ENCODE results near the gene DGKG. TPM values are rescaled to one million over a fixed set of nuclear protein-coding genes. Genes with fewer than 3 reads are reported as not detected.

The DGKG gene
- total RNA-seq, 3 donors from 2014 or later (not counting 1 experiment from before 2014, with no cell fraction given) = 0.25 to 1.6 (median 0.63) TPM

DNA sequence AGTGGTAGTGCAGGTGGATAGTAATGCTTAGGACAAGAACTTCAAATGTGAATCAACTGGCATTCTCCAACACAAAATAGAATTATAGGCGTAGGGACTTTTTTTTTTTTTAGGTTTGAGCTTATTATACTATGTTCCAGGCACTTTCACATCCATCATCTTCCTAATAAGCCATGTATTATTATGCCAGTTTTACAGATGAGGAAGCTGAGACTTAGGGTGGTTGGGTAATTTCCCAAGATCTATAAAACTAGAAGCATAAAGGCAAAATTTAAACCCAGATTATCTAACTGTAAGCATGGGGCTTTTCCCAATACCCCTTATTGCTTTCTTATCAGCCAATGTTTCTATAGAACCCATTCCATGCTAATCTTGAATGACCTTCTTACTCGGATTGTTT, 178.0 kb downstream of the DGKG start:
- H3K27me3 ChIP-seq (ENCODE audit: control insufficient read depth, insufficient read depth, low read length) = no peaks in the 10 kb centered on the region
- 88% methylated on average over 1 of the region's 2 CpGs for WGBS (ENCODE audit: insufficient coverage)
- no peaks in the 10 kb centered on the region for H3K36me3 ChIP-seq (ENCODE audit: control insufficient read depth, insufficient read depth, low read length)
- intact Hi-C loops (cut with micrococcal nuclease) = loop anchor here (2.0 kb wide), 1 partner anchor 75 kb away; the partner anchor contains the start of gene ETV5
- no peaks in the 10 kb centered on the region for H3K27me3 Mint-ChIP-seq (ENCODE audit: low read depth in 2 of 2)
- H3K4me3 ChIP-seq (ENCODE audit: low read length) = no peak overlapping the region
- peaks cover 34 to 48% of the 10 kb centered on the region in 2 donors for H3K4me1 Mint-ChIP-seq
- H3K36me3 Mint-ChIP-seq = no peaks in the 10 kb centered on the region
- DNase-seq = no peak
- no peak for TF ChIP-seq CTCF (IDR thresholded peaks at IDR 0.05)
- no peak for ATAC-seq
- no peak overlapping the region for H3K4me3 Mint-ChIP-seq
- no peaks in the 10 kb centered on the region for H3K9me3 ChIP-seq (ENCODE audit: control insufficient read depth, insufficient read depth, low read length)
- H3K9me3 Mint-ChIP-seq = no peaks in the 10 kb centered on the region
- H3K27ac ChIP-seq (ENCODE audit: low read length) = no peak overlapping the region
- H3K4me1 ChIP-seq (ENCODE audit: control insufficient read depth, insufficient read depth, low read length) = peaks cover 43% of the 10 kb centered on the region
- H3K27ac Mint-ChIP-seq = no peak overlapping the region

- Mint-ChIP-seq H3K4me1 (peaks cover 34 to 48% of the 10 kb centered on the region in 2 donors), H3K36me3 (no peaks in the 10 kb centered on the region), H3K27ac (no peak overlapping the region), H3K9me3 (no peaks in the 10 kb centered on the region), H3K27me3 (ENCODE audit: low read depth in 2 of 2) (no peaks in the 10 kb centered on the region), H3K4me3 (no peak overlapping the region)
- WGBS (ENCODE audit: insufficient coverage) = 95% methylated on average over 5 of the region's 6 CpGs
- intact Hi-C loops (cut with micrococcal nuclease) = no loop called here
- Histone ChIP-seq H3K4me3 (ENCODE audit: low read length) (no peak overlapping the region), H3K9me3 (ENCODE audit: control insufficient read depth, insufficient read depth, low read length) (no peaks in the 10 kb centered on the region), H3K4me1 (ENCODE audit: control insufficient read depth, insufficient read depth, low read length) (peaks cover 43% of the 10 kb centered on the region), H3K27ac (ENCODE audit: low read length) (no peak overlapping the region), H3K27me3 (ENCODE audit: control insufficient read depth, insufficient read depth, low read length) (no peaks in the 10 kb centered on the region), H3K36me3 (ENCODE audit: control insufficient read depth, insufficient read depth, low read length) (no peaks in the 10 kb centered on the region)
- TF ChIP-seq CTCF (IDR thresholded peaks at IDR 0.05) = no peak
- ATAC-seq (no peak), DNase-seq (no peak)
Observed at GRCh38 chr3:186182850-186183249, 179.2 kb downstream of the DGKG start.

GRCh38 chr3:186181901-186182300, 180.1 kb downstream of the DGKG start:
- TF ChIP-seq CTCF (IDR thresholded peaks at IDR 0.05) = no peak
- no peak overlapping the region for H3K27ac ChIP-seq (ENCODE audit: low read length)
- Mint-ChIP-seq H3K9me3 (no peaks in the 10 kb centered on the region), H3K27ac (no peak overlapping the region), H3K4me1 (peaks cover 34 to 44% of the 10 kb centered on the region in 2 donors), H3K36me3 (no peaks in the 10 kb centered on the region), H3K4me3 (no peak overlapping the region), H3K27me3 (ENCODE audit: low read depth in 2 of 2) (no peaks in the 10 kb centered on the region)
- no peaks in the 10 kb centered on the region for H3K9me3 ChIP-seq (ENCODE audit: control insufficient read depth, insufficient read depth, low read length)
- H3K4me1 ChIP-seq (ENCODE audit: control insufficient read depth, insufficient read depth, low read length) = peaks cover 43% of the 10 kb centered on the region
- DNase-seq (no peak), ATAC-seq (no peak)
- no peak overlapping the region for H3K4me3 ChIP-seq (ENCODE audit: low read length)
- WGBS (ENCODE audit: insufficient coverage) = 98% methylated on average over 2 of the region's 2 CpGs
- H3K27me3 ChIP-seq (ENCODE audit: control insufficient read depth, insufficient read depth, low read length) = no peaks in the 10 kb centered on the region
- intact Hi-C loops (cut with micrococcal nuclease) = no loop called here
- H3K36me3 ChIP-seq (ENCODE audit: control insufficient read depth, insufficient read depth, low read length) = no peaks in the 10 kb centered on the region

GRCh38 chr3:186180891-186181481, 181.0 kb downstream of the DGKG start:
- H3K36me3 ChIP-seq (ENCODE audit: control insufficient read depth, insufficient read depth, low read length) = no peaks in the 10 kb centered on the region
- H3K27me3 ChIP-seq (ENCODE audit: control insufficient read depth, insufficient read depth, low read length) = no peaks in the 10 kb centered on the region
- TF ChIP-seq CTCF (IDR thresholded peaks at IDR 0.05) = no peak
- no peak overlapping the region for H3K4me3 Mint-ChIP-seq
- ATAC-seq (peak in 1 of 3 donors; percentile 26), DNase-seq (no peak)
- H3K4me1 ChIP-seq (ENCODE audit: control insufficient read depth, insufficient read depth, low read length) = peaks cover 38% of the 10 kb centered on the region
- no peaks in the 10 kb centered on the region for H3K9me3 Mint-ChIP-seq
- no peak overlapping the region for H3K4me3 ChIP-seq (ENCODE audit: low read length)
- H3K27ac ChIP-seq (ENCODE audit: low read length) = no peak overlapping the region
- intact Hi-C loops (cut with micrococcal nuclease) = no loop called here
- H3K4me1 Mint-ChIP-seq = peaks cover 34 to 40% of the 10 kb centered on the region in 2 donors
- WGBS (ENCODE audit: insufficient coverage) = 55% methylated on average over 6 of the region's 6 CpGs
- no peaks in the 10 kb centered on the region for H3K9me3 ChIP-seq (ENCODE audit: control insufficient read depth, insufficient read depth, low read length)
- H3K36me3 Mint-ChIP-seq = no peaks in the 10 kb centered on the region
- H3K27ac Mint-ChIP-seq = peak overlapping the region; percentile 44 to 55
- no peaks in the 10 kb centered on the region for H3K27me3 Mint-ChIP-seq (ENCODE audit: low read depth in 2 of 2)
